Neutrophil (primary cell): ENCODE data around the gene ZIM2.

Experiments used
- H3K27ac ChIP-seq: fragments of 200-600 bp; sonication (generic); 2 replicates; pipeline ENCODE4 v1.5.1; 2016; ENCODE audit warnings: mild to moderate bottlenecking, moderate library complexity
- H3K27me3 ChIP-seq: fragments of 200-600 bp; sonication (generic); 2 replicates; pipeline ENCODE4 v1.6.0; 2016; ENCODE audit warnings: mild to moderate bottlenecking
- H3K36me3 ChIP-seq: fragments of 200-600 bp; sonication (generic); 2 replicates; pipeline ENCODE4 v1.5.1; 2017
- H3K4me1 ChIP-seq, 2 experiments: fragments of 200-600 bp in 1 of 2; sonication (generic) in 1 of 2; 1 replicate in 1 of 2; 2 replicates in 1 of 2; pipeline versions ENCODE4 v1.5.1 to v1.6.1; 2013 to 2016; ENCODE audit warnings: low read depth in 1 of 2, low read length in 1 of 2, mild to moderate bottlenecking in 1 of 2, moderate library complexity in 1 of 2; ENCODE audit not compliant: control insufficient read depth in 1 of 2, insufficient read depth in 1 of 2
- H3K4me3 ChIP-seq, 2 experiments: fragments of 200-600 bp in 1 of 2; sonication (generic) in 1 of 2; 1 replicate in 1 of 2; 2 replicates in 1 of 2; pipeline ENCODE4 v1.5.1; 2013 to 2016; ENCODE audit warnings: low read depth in 1 of 2, low read length in 1 of 2, mild to moderate bottlenecking in 1 of 2, moderate library complexity in 1 of 2
- H3K9me3 ChIP-seq: fragments of 200-600 bp; sonication (generic); 2 replicates; pipeline ENCODE4 v1.5.1; 2016
- CTCF ChIP-seq: fragments of 200-600 bp; sonication (generic); IDR thresholded peaks from 2 replicates; pipeline ENCODE4 v1.5.1; 2016; ENCODE audit warnings: antibody characterized with exemption

ZIM2 gene

GRCh38 chr19:56736571-56736970 lies 104.0 kb downstream of the ZIM2 start:
- Histone ChIP-seq H3K4me3 (no peak overlapping the region), H3K27ac (no peak overlapping the region), H3K27me3 (no peaks in the 10 kb centered on the region), H3K36me3 (no peaks in the 10 kb centered on the region), H3K4me1 (no peaks in the 10 kb centered on the region), H3K9me3 (no peaks in the 10 kb centered on the region)
- no peak for TF ChIP-seq CTCF

DNA sequence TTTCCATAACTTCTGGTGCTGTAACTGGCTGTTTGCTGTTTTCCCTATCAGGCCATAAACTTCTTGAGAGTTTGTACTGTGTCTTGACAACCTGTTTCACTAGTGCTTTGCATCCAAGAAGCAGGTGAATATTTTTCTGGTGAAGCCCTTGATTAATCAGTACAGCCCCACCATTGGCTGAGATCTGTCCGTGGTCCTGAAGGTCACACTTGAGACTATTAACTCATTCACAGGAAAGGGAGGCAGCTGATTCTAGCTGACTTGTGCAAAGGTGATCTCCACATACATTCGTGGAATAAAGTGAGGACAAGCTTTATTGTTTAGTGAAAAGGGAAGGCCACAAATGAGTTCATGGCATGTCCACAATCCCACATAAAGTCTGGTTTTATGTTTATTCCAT lies 107.5 kb downstream of the ZIM2 start:
- no peaks in the 10 kb centered on the region for H3K4me1 ChIP-seq
- H3K27ac ChIP-seq = no peak overlapping the region
- no peaks in the 10 kb centered on the region for H3K27me3 ChIP-seq
- H3K4me3 ChIP-seq = no peak overlapping the region
- no peaks in the 10 kb centered on the region for H3K9me3 ChIP-seq
- no peak for TF ChIP-seq CTCF
- no peaks in the 10 kb centered on the region for H3K36me3 ChIP-seq

GRCh38 chr19:56727677-56728076 lies 112.8 kb downstream of the ZIM2 start:
- no peaks in the 10 kb centered on the region for H3K27me3 ChIP-seq
- H3K27ac ChIP-seq = no peak overlapping the region
- no peaks in the 10 kb centered on the region for H3K36me3 ChIP-seq
- no peak for TF ChIP-seq CTCF
- no peaks in the 10 kb centered on the region for H3K4me1 ChIP-seq
- H3K9me3 ChIP-seq = no peaks in the 10 kb centered on the region
- H3K4me3 ChIP-seq = no peak overlapping the region

DNA sequence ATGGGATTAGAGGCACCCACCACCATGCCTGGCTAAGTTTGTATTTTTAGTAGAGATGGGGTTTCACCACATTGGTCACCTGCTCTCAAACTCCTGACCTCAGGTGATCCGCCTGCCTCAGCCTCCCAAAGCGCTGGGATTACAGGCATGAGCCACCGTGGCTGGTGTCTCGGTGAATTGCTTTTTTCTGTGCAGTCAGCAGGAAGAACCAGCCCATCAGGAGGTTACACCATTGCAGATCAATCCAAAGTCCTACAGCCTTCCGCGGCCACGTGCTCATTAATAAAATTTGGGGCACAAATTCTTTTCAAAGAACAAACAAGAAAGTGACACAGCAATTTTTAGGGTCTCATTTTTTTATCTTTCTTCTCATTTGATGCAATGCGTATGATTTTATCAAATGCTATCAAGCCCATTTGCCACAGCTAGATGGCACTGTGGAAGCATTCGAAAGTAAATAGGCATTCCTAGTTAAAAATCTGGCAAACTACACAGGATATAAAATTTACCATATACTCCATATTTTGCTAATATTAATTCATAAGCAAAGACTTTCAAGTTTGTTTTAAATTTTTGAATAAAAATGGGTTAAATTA lies 114.6 kb downstream of the ZIM2 start:
- Histone ChIP-seq H3K4me1 (no peaks in the 10 kb centered on the region), H3K9me3 (no peaks in the 10 kb centered on the region), H3K27ac (no peak overlapping the region), H3K27me3 (no peaks in the 10 kb centered on the region), H3K4me3 (no peak overlapping the region), H3K36me3 (no peaks in the 10 kb centered on the region)
- TF ChIP-seq CTCF = no peak
